Measurements from ENCODE around the gene BCL2L12. TPM values are rescaled to one million over a fixed set of nuclear protein-coding genes. Genes with fewer than 3 reads are reported as not detected.
"Not testable (repeated sequence)": the region's sequence is repeated elsewhere in the genome, so short reads cannot be mapped to it uniquely, and the experiment has no call there.

The BCL2L12 gene
- 10 to 100 TPM in 4 of 9 donors, 1 to 10 TPM in 5; 3.3 to 16.3 (median 9.7) TPM for total RNA-seq
- 10 to 100 TPM in 2 of 3 donors, 1 to 10 TPM in 1; 3.5 to 15.4 (median 13.9) TPM for polyA plus RNA-seq
- long read RNA-seq, donor 1, transcript BCL2L12-212 (7 exons, 1,854 nt): major isoform, 5 of 16 reads
- long read RNA-seq, donor 1, partial matches to known transcripts: 10 of 16 reads
- long read RNA-seq, donor 1, other reads (novel, unspliced or antisense): 0 of 16 reads
- long read RNA-seq, donor 2, partial matches to known transcripts: 11 of 12 reads
- long read RNA-seq, donor 2, other reads (novel, unspliced or antisense): 0 of 12 reads
- long read RNA-seq, donor 3, partial matches to known transcripts: 0 of 2 reads
- long read RNA-seq, donor 3, other reads (novel, unspliced or antisense): 0 of 2 reads
- long read RNA-seq, donor 4, transcript BCL2L12-212 (7 exons, 1,854 nt): major isoform, 5 of 7 reads
- long read RNA-seq, donor 4, partial matches to known transcripts: 1 of 7 reads
- long read RNA-seq, donor 4, other reads (novel, unspliced or antisense): 1 of 7 reads
- long read RNA-seq, donor 5, transcript BCL2L12-212 (7 exons, 1,854 nt): major isoform, 8 of 10 reads
- long read RNA-seq, donor 5, partial matches to known transcripts: 1 of 10 reads
- long read RNA-seq, donor 5, other reads (novel, unspliced or antisense): 0 of 10 reads
- long read RNA-seq, donor 6, partial matches to known transcripts: 0 of 2 reads
- long read RNA-seq, donor 6, other reads (novel, unspliced or antisense): 1 of 2 reads
- long read RNA-seq, donor 7, transcript BCL2L12-212 (7 exons, 1,854 nt): major isoform, 5 of 6 reads
- long read RNA-seq, donor 7, partial matches to known transcripts: 0 of 6 reads
- long read RNA-seq, donor 7, other reads (novel, unspliced or antisense): 0 of 6 reads
- long read RNA-seq, donor 8, transcript BCL2L12-212 (7 exons, 1,854 nt): major isoform, 7 of 10 reads
- long read RNA-seq, donor 8, partial matches to known transcripts: 0 of 10 reads
- long read RNA-seq, donor 8, other reads (novel, unspliced or antisense): 0 of 10 reads
- long read RNA-seq, donor 9, partial matches to known transcripts: 0 of 4 reads
- long read RNA-seq, donor 9, other reads (novel, unspliced or antisense): 0 of 4 reads
- long read RNA-seq, donor 10, partial matches to known transcripts: 0 of 4 reads
- long read RNA-seq, donor 10, other reads (novel, unspliced or antisense): 0 of 4 reads

- Histone ChIP-seq H3K9me3 (replicated peaks in 1 of 3) (no peaks in the 10 kb centered on the region), H3K36me3 (replicated peaks in 1 of 2) (peaks cover 0 to 22% of the 10 kb centered on the region in 2 donors), H3K27me3 (no peaks in the 10 kb centered on the region), H3K4me3 (peak within 1 kb of the TSS; percentile 53 to 79 (median 65)), H3K27ac (peak within 1 kb of the TSS; percentile 72 to 92 (median 86)), H3K4me1 (replicated peaks in 1 of 2) (peaks cover 14 to 17% of the 10 kb centered on the region in 2 donors)
- WGBS, 4 donors: 0% methylated on average over 46 to 50 of the region's 50 CpGs
- peak; percentile 98 to 99 (median 99) for DNase-seq
- no peak for TF ChIP-seq CTCF (IDR thresholded peaks at IDR 0.05)
- TF ChIP-seq POLR2A (IDR thresholded peaks at IDR 0.05): peak; percentile 50 to 77
- intact Hi-C loops (cut with DNase I): no loop called here
Observed at GRCh38 chr19:49665351-49666119, at the start of gene BCL2L12, which contains the start of gene IRF3. Gene BCL2L12 (plus strand): TSS chr19:49665933. CDS start chr19:49666693, 760 bp downstream. Gene IRF3 (minus strand): TSS chr19:49665857. CDS start chr19:49664838, 1,019 bp downstream.

GRCh38 chr19:49616532-49616931 lies 49.2 kb upstream of the BCL2L12 start:
- peaks cover 0 to 47% of the 10 kb centered on the region in 2 donors for H3K36me3 ChIP-seq (replicated peaks in 1 of 2)
- TF ChIP-seq CTCF (IDR thresholded peaks at IDR 0.05): no peak
- no peak for TF ChIP-seq POLR2A (IDR thresholded peaks at IDR 0.05)

GRCh38 chr19:49616945-49617344 lies 48.8 kb upstream of the BCL2L12 start:
- Histone ChIP-seq H3K27ac (no peak overlapping the region), H3K9me3 (replicated peaks in 1 of 3) (no peaks in the 10 kb centered on the region), H3K4me3 (no peak overlapping the region), H3K4me1 (replicated peaks in 1 of 2) (peaks cover 14 to 19% of the 10 kb centered on the region in 2 donors), H3K36me3 (replicated peaks in 1 of 2) (peaks cover 0 to 51% of the 10 kb centered on the region in 2 donors), H3K27me3 (no peaks in the 10 kb centered on the region)
- intact Hi-C loops (cut with DNase I): no loop called here
- no peak for TF ChIP-seq CTCF (IDR thresholded peaks at IDR 0.05)
- no peak for TF ChIP-seq POLR2A (IDR thresholded peaks at IDR 0.05)
- DNase-seq: no peak
- 86 to 97% (median 91%) methylated on average over 7 of the region's 7 CpGs for WGBS, 4 donors

More at GRCh38 chr19:49616532-49616931, 49.2 kb upstream of the BCL2L12 start:
- 95 to 96% (median 95%) methylated on average over 4 to 7 of the region's 7 CpGs for WGBS, 4 donors
- H3K27me3 ChIP-seq: no peaks in the 10 kb centered on the region
- peaks cover 14 to 19% of the 10 kb centered on the region in 2 donors for H3K4me1 ChIP-seq (replicated peaks in 1 of 2)
- H3K9me3 ChIP-seq (replicated peaks in 1 of 3): no peaks in the 10 kb centered on the region
- intact Hi-C loops (cut with DNase I): no loop called here
- DNase-seq: no peak
- no peak overlapping the region for H3K4me3 ChIP-seq
- no peak overlapping the region for H3K27ac ChIP-seq

- Histone ChIP-seq H3K36me3 (replicated peaks in 1 of 2) (peaks cover 0 to 55% of the 10 kb centered on the region in 2 donors), H3K4me1 (replicated peaks in 1 of 2) (peaks cover 12 to 16% of the 10 kb centered on the region in 2 donors)
- WGBS, 4 donors: 88 to 95% (median 93%) methylated on average over 13 of the region's 13 CpGs
- H3K9me3 ChIP-seq (replicated peaks in 1 of 3); DNase-seq; intact Hi-C loops (cut with DNase I); H3K27ac ChIP-seq; H3K4me3 ChIP-seq; H3K27me3 ChIP-seq: not testable (repeated sequence)
Observed at GRCh38 chr19:49617860-49618259, 47.9 kb upstream of the BCL2L12 start.

Data from adrenal gland (tissue), 19 donors.